Colon (tissue), 2 donors: Measurements from ENCODE around the gene EPHA10.
"Not testable (repeated sequence)": the region's sequence is repeated elsewhere in the genome, so short reads cannot be mapped to it uniquely, and the experiment has no call there.

ENCODE experiments used
- FAIRE-seq: peaks from 2 replicates; lab custom pipeline; 2012; peaks lifted over from hg19 to GRCh38; lab: Jason Lieb, UNC
- donor health status: control.
- donor health status: control.

EPHA10 gene

DNA sequence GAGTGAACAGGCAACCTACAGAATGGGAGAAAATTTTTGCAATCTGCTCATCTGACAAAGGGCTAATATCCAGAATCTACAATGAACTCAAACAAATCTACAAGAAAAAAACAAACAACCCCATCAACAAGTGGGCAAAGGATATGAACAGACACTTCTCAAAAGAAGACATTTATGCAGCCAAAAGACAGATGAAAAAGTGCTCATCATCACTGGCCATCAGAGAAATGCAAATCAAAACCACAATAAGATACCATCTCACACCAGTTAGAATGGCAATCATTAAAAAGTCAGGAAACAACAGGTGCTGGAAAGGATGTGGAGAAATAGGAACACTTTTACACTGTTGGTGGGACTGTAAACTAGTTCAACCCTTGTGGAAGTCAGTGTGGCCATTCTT lies 6.5 kb upstream of the EPHA10 start:
- not testable (repeated sequence) for FAIRE-seq

DNA sequence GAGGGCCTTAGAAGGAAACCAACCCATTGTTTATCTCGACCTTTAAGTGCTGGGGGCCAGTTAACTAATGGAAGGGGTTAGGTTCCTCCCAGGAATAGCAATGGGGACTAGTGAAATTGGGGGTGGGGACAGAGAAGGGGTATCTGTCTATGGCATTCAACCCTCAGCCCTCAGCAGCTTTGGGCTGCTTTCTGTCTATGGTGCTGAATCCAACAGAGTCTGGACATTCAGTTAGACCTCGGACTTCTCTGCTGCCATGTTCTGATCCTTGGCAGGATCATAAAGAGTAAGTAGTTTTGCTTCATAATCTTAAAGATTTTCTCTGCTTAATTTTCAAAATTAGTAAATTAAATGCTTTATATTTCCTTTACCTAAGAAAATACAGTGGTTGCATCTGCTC lies 2.6 kb upstream of the EPHA10 start:
- FAIRE-seq: no peak

DNA sequence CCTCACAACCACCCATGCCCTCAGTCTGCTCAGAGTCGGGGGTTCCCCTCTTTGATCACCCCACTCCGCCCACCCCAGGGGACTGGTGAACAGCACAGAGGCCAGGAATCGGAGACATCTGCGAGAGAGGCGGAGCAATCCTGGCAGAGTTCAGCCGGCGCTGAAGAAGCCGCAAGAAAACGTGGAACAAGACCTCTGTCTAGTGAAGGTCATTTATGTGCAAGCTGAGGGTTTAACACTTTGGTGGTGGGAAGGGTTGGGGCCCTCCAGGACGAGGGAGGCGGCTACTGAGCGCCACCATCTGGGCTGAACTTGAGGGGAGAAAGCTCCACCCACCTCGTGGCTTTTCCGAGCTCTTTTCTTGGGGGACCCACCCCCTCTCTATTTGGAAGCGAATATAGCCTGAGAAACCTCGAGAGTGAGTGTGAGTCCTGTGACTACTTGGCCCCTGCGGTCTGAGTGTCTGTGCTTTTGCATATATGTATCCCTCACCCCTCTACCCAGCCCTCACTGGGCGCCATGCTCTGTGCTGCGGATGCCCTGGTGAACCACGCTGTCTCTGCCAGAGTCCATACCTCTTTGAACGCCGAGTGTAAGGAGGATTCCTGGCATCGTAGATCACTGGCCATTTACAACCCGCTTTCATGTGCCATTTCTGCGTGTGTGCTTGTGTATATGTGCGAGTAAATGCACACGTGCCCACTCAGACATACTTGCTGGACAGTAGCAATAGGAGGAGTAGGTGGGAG lies 1.2 kb upstream of the EPHA10 start:
- no peak for FAIRE-seq

DNA sequence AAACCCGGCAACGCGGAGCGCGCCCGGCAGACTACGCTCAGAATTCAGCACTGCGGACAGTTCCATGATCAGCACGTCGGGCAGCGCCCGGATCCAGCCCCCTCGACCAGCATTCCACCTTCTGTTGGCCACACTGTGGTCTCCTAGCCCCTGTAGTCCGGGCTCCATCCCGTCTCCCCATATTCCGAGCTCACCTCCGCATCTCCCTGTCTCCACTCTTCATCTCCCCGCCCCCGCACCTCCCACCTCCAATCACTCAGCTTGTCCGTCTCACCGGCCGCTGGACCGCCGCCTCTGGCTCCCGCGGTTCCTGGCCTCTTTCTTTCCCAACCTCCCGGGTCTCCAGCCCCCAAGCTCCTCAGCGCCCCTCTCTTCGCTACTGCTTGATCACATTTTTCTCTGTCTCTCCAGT lies 500 bp downstream of the EPHA10 start:
- FAIRE-seq: no peak

DNA sequence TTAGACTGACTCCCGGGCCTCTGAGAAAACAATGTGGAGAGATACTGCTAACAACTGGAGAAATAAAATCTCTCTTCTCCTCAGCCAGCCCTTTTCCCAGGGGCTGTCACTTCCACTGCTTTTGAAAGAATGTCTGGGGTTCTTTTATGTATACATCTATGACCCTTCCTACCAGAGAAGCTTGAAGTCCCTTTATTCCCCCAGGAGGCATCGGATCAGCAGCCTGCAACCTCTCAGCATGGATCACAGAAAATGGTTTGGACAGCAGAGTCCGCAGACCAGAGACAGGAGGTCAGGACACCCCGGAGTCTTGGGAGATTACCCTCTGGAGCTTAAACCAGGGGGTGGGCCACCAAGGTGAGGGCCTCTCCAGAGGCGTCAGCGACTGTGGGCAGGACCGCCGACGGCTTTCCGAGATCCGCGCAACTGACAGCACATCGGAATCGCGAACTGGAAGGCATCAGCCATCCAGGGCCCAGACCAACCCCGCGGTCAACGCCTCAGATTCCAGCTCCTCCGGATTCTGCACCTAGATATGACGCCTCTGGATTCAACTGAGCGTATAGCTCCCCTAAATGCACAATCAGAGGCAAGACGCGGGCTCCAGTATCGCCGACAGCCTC lies 1.0 kb downstream of the EPHA10 start:
- no peak for FAIRE-seq

DNA sequence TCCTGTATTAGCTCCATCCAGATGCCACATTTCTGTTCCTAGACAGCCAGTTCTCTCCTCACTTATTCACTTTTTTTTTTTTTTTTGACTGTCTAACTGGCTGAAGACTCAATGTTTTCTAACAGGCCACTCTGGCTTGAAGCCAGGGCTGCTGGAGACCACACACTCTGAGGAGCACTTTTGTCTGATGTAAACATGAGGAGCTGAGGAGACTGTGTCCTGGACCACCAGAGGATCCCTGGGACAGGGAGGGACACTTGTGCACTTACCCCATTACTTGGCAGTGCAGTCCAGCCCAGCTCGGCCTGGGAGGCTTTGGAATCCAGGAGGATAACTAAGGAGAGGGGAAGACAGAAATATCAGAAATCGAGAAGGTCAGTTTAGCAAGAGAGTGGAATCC lies 2.4 kb downstream of the EPHA10 start:
- FAIRE-seq: no peak

DNA sequence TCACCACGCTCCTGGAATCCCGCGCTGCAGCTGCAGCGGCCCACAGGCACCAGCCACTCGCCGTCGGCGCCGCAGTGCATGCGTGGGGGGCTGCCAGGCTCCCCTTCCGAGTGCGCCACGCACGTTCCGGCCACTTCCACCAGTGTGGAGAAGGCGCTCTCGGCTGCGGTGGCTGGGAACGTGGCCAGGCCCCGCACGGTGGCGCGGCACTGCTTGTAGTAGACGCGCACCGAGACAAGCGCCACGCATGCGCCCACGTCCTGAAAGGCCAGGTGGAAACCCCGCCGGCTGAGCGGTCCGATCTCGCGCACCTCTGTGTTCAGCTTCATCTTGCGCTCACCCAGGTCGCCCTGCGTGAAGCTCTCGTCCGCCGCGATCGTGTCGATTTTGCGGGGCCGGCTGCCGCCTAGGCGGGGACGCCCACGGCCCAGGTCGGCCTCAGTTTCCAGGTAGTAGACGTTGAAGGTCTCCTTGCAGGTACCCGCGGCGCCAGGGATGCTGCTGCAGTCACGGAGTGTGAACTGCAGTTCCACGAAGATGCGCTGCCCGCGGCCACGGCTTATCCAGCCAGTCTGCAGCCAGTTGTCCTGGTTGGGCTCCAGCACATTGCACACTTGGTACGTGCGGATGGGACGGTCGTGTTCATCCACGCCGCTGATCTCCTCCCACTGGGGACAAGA lies 3.4 kb downstream of the EPHA10 start:
- FAIRE-seq: no peak

DNA sequence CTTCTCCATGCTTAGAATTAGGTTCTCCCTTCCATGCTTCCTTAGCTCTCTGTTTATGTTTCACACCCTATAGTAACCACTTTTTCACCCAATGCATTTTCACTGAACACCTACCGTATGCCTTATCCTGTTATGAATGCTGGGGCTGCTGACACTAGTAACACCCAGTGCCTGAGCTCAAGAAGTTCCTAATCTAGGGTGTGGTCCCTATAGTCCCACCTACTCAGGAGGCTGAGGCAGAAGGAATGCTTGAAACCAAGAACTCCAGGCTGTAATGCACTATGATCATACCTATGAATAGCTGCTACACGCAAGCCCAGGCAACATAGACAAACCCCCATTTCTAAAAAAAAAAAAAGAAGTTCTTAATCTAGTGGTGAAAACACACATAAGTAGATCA lies 5.5 kb downstream of the EPHA10 start:
- FAIRE-seq: no peak

DNA sequence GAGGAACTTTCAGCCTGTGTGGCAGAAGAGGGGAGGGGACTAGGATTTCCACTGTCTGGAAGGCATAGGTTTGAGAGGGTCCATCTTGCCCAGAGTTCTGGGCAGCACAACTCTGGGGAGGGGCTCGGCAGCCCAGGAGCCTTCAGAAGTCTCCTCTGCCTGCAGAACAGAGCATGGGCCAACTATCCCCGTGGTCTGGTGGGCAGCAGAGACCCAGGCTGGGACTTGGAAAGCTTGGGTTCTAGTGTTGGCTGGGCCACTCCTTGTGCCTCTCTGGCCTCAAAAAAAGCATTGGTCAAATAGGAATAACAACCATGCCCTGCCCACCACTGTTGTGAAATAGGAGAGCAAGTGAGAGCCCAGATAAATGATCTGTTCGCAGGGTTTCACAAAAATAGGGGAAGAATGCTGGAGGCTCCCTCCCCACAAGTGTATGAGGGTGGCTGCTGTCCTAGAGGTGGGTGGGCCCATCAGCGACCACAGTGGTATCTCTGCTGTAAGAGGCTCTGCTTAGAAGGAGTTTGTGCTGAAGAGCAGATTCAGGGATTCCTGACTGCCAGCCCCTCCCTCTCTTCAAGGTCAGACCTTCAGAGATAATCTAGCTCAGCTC lies 8.9 kb downstream of the EPHA10 start:
- FAIRE-seq: no peak

DNA sequence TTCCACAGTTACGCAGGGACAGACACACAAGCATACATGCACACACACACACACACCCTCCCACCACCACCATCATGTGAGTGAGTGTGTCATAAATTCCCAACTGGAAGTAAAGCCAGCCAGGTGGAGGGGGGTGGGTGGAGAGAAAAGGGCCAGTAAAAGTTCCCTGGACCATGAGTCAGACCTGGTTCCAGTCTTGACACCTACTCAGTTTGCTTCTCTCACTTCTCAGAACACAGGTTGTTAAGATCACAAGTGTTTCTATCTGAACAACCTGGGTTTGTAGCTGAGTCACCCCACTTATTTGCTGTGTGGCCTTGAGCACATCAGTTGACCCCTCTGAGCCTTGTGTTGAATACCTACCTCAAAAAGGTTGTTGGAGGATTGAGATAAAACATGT lies 9.6 kb downstream of the EPHA10 start:
- FAIRE-seq: no peak

DNA sequence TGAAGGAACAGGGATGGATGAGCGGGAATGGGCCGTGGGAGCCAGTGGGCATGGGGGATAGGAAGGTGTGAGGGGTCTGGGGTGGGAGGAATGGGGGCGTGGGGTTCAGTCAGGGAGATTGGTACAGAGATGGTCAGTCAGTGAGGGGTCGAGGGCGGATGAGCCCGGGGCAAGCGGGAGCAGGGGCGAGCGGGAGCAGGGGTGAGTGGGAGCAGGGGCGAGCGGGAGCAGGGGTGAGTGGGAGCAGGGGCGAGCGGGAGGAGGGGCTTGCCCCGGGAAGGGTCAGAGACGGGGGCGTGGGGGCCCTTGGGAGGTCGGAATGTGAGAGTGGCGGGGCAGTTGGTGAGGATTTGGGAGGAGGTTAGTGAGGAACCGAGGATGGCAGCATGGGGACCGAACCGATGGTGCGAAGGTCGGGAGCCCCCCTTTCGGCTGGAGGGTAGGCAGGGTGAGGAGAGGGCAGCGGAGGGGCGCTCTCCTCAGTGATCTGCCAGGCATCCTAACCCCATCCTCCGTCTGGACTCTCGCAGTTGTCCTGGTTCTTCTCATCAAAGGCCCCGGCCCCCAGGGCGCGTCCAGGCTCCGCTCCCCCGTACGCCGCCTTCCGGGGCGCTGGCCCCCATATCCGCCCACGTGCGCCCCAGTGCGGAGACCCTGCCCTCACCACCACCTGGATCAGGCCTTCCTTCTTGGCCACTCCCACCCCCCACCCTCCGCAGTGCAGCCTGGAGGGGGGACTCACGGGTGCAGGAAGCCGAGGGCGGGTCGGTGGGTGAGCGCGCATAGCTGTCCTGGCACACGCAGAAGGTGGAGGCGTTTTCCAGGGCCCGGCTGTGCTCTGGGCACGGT lies 11.2 kb downstream of the EPHA10 start:
- no peak for FAIRE-seq

DNA sequence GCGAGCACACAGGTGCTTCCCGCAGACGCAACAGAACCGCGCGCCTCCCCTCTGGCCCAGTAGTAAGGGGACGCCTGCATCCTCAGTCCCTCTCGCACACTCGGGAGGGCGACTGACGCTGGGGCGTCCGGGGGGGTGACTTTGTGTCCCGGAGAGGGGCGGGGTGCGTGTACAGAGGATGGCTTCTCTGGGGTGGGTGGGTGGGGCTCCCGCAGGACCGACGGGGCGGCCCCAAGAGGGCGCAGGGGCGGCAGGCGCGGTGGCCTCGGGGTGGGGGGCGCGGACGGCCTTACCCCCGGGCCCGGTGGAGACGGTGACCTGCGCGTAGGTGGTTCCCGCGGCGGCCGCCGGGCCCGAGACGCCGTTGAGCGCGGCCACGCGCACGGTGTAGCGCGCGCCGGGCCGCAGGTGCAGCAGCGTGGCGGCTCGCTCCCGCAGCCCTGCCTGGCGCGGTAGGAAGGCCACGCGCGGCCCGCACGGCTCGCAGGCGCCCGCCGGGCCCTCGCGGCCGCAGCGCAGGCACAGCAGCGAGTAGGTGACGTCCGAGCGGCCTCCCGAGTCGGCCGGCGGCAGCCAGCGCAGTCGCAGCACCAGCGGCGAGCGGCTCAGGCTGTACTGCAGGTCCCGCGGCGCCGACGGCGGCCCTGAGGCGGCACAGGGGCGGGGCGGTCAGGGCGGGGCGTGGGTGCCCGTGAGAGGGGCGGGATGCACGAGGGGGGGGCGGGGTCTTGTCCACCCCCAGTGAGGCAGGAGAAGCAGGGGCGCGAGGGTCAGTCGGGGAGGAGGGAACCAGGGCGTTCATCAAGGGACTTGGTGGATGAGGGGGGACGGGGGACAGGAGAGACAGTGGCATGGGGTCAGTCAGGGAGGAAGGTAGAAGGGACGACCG lies 12.1 kb downstream of the EPHA10 start:
- no peak for FAIRE-seq

DNA sequence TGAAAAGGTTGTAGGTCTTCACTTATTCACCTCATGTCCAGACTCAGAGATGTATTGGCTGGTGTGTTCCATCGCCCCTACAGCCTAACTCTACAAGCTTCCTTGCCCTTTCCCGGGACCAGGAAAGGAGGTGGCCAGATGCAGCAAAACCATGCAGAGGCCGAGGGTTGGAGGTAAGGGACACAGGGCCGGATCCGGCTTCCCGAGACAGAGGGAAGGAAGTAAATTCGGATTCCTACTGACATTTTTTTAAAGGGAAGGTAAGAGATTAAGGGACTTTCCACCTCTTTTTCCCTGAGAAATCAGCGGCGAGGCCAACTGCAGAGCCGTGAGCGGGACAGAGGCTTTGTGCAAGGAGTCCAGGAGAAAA lies 12.7 kb downstream of the EPHA10 start:
- no peak for FAIRE-seq

DNA sequence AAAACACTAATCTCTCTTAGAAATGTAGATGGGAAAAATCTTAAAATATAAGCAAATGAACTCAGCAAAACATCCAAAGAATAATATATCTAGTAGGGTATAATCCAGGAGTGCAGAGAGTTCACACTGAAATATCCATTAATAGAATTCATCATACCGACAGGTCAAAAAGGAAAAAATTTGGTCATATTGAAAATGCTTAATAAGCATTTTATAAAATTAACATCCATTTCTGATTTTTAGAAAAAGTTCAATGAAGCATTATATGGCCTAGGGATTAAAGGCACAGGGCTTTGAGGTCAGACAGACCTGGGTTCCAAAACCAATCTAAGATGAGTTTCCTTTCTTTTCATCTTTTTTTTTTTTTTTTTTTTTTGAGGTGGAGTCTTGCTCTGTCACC lies 16.4 kb downstream of the EPHA10 start:
- FAIRE-seq: no peak

DNA sequence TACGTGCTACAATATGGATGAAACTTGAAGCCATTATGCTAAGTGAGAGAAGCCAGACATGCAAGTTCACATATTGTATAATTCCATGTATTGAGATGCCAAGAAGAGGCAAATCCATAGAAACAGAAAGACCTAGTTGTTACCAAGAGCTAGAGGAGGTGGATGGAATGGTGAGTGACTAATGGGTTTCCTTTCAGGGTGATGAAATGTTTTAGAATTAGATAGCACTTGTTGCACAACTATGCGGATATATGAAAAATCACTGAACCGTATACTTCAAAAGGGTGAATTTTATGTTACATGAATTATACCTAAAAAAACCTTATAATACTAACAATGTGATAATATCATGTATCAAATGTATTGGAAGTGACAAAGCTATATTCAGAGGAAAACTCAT lies 18.1 kb downstream of the EPHA10 start:
- no peak for FAIRE-seq

DNA sequence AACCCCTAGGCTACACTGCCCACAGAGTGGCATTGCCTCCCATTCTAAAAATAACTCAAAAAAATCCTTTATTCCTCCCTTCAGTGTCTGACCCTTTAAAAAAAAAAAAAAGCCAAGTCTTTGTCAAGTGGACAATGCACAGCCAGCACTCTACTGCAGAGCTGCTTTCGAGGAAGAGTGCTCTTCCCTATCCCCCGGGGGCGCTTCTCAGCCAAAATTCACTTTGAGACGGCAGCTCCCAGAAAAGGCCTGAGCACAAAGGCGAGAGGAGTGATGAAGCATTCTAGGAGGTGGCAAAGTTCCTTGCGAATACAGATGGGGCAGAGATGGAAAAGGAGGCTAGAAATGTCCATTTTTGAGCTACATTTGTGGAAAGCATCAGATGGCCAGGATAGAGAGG lies 23.3 kb downstream of the EPHA10 start:
- no peak for FAIRE-seq

DNA sequence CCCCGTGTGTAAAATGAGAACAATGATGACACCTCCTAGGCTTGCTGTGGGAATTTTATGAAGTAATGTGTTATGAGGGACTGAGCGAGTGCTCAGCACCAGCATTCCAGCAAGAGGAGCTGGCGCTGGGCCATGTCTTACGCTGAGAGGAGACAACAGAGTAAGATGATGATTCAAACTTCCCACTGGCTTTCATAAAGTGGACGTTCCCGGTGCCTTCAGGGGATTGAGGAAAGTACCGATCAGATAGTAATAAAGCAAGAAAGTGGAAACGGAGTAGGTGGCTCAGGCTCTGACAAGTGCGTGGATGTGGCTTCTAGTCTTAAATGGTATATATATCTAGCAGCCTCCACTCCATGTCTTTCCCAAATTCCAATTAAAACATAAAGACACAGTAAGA lies 23.8 kb downstream of the EPHA10 start:
- FAIRE-seq: no peak

DNA sequence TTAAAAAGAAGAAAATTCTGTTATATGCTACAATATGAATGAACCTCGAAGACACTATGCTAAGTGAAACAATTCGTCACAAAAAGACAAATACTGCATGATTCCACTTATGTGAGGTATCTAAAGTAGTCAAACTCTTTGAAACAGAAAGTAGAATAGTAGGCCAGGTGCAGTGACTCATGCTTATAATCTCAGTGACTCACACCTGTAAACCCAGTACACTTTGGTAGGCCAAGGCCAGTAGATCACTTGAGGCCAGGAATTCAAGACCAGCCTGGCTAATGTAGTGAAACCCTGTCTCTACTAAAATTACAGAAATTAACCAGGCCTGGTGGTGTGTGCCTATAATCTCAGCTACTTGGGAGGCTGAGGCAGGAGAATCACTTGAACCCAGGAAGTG lies 25.7 kb downstream of the EPHA10 start:
- no peak for FAIRE-seq

DNA sequence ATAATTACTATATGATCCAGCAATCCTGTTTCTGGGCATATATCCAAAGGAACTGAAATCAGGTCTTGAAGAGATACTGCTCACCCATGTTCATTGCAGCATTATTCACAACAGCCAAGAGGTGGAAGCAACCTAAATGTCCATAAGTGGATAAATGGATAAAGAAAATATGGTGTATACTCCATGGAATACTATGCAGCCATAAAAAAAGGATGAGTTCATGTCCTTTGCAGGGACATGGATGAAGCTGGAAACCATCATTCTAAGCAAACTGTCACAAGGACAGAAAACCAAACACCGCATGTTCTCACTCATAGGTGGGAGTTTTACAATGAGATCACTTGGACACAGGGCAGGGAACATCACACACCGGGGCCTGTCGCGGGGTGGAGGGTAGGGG lies 26.3 kb downstream of the EPHA10 start:
- not testable (repeated sequence) for FAIRE-seq

DNA sequence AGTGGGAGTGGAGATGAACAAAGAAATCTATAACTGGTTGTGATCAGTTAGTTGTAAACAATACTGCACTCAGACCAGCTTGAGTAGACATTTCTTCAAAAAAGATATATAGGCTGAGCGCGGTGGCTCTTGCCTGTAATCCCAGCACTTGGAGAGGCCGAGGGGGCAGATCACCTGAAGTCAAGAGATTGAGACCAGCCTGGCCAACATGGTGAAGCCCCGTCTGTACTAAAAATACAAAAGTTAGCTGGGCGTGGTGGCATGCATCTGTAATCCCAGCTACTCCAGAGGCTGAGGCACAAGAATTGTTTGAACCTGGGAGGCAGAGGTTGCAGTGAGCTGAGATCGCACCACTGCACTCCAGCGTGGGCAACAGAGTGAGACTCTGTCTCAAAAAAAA lies 26.9 kb downstream of the EPHA10 start:
- FAIRE-seq: not testable (repeated sequence)
